ENCODE data around the gene SLC30A4. TPM values are rescaled to one million over a fixed set of nuclear protein-coding genes. Genes with fewer than 3 reads are reported as not detected.

Gene SLC30A4
- total and polyA plus RNA-seq, 2 of the 4 experiments (the other 2 are of a cell fraction), result 2.1 to 5.6 TPM

GRCh38 chr15:45486317-45486716, 36.2 kb downstream of the SLC30A4 start:
- Histone ChIP-seq H3K14ac (replicated peaks; ENCODE audit: low read depth, low read length) (no peak overlapping the region), H2BK120ac (ENCODE audit: low read depth, low read length) (no peak overlapping the region), H3K4me2 (ENCODE audit: low read depth, low read length) (no peak overlapping the region), H3K9me1 (ENCODE audit: insufficient read depth, low read length) (peaks cover 1% of the 10 kb centered on the region; the same call in 1 of the 2 replicates), H4K8ac (ENCODE audit: low read depth in 2 of 2, low read length in 2 of 2) (no peak overlapping the region), H3K9ac (ENCODE audit: low read depth, low read length) (no peak overlapping the region), H3K4me3 (ENCODE audit: insufficient read depth, low read depth, low read length) (no peak overlapping the region), H3K23ac (ENCODE audit: low read depth, low read length) (no peak overlapping the region), H3K56ac (ENCODE audit: extremely low read depth, insufficient read depth, low read length) (no peak overlapping the region), H2BK20ac (ENCODE audit: low read depth, low read length) (no peak overlapping the region), H3K36me3 (ENCODE audit: control insufficient read depth, insufficient read depth, low read length) (peaks cover 2% of the 10 kb centered on the region; the same call in 1 of the 2 replicates), H2AK9ac (replicated peaks; ENCODE audit: low read depth, low read length, poor library complexity) (no peak overlapping the region), H4K91ac (ENCODE audit: insufficient read depth, low read depth, low read length) (no peak overlapping the region), H3K27ac (ENCODE audit: insufficient read depth, low read length) (no peak overlapping the region), H3K79me1 (ENCODE audit: low read depth in 1 of 2, low read length in 2 of 2) (no peaks in the 10 kb centered on the region), H4K20me1 (ENCODE audit: insufficient read depth, low read length) (no peaks in the 10 kb centered on the region), H3K27me3 (ENCODE audit: control insufficient read depth, insufficient read depth, low read length) (no peaks in the 10 kb centered on the region), H2AFZ (replicated peaks; ENCODE audit: low read length, poor library complexity) (no peak overlapping the region), H3K4me1 (ENCODE audit: control insufficient read depth, insufficient read depth, low read length) (no peaks in the 10 kb centered on the region), H2BK15ac (ENCODE audit: low read depth, low read length) (no peak overlapping the region), H2AK5ac (ENCODE audit: low read depth, low read length) (no peak overlapping the region), H4K5ac (ENCODE audit: low read depth, low read length) (no peak overlapping the region), H3K9me3 (ENCODE audit: control insufficient read depth, insufficient read depth, low read length) (no peaks in the 10 kb centered on the region), H3K18ac (ENCODE audit: low read depth, low read length) (no peak overlapping the region), H2BK5ac (ENCODE audit: low read depth, low read length, poor library complexity, severe bottlenecking) (no peak overlapping the region), H3K4ac (ENCODE audit: low read depth, low read length) (no peak overlapping the region)
- no peak for TF ChIP-seq MAZ (IDR thresholded peaks at IDR 0.05; ENCODE audit: borderline replicate concordance, low read depth, low read length)
- TF ChIP-seq NFE2L2 (IDR thresholded peaks at IDR 0.05; ENCODE audit: low read depth, low read length), result no peak
- no peak for TF ChIP-seq FOS (IDR thresholded peaks at IDR 0.05; ENCODE audit: low read depth, low read length)
- TF ChIP-seq RCOR1 (IDR thresholded peaks at IDR 0.05; ENCODE audit: insufficient replicate concordance, low read length), result no peak
- no peak for TF ChIP-seq BHLHE40 (IDR thresholded peaks at IDR 0.05; ENCODE audit: low read depth, low read length)
- ChIA-PET CTCF (no interaction called here), POLR2A (ENCODE audit: unreplicated experiment) (no interaction called here)
- dilution Hi-C loops (cut with HindIII; ENCODE audit: low sequenced_read_pairs, unreplicated experiment) (no loop called here), intact Hi-C loops (cut with micrococcal nuclease) (no loop called here), in situ Hi-C loops (cut with MboI; ENCODE audit: low sequenced_read_pairs) (no loop called here)
- WGBS, 2 experiments (ENCODE audit: extremely low coverage in 2 of 2, insufficient read length in 1 of 2), result no CpG with 5 or more reads among the region's 1 CpG
- ATAC-seq (ENCODE audit: low read depth) (no peak), DNase-seq (no peak)
- no TSS peak for BruUV-seq (replicated peaks)
